AG10803 (cell line): ENCODE results near the gene BUD23.

ENCODE experiments used
- DNase-seq: peaks from one replicate; pipeline ENCODE4 v3.0.0; 2010; ENCODE audit warnings: low read depth
- H3K4me3 ChIP-seq: 2 replicates; pipeline ENCODE4 v1.5.1; 2011; ENCODE audit warnings: mild to moderate bottlenecking, low read length, control low read depth
- CTCF ChIP-seq: conservative IDR thresholded peaks from 2 replicates; pipeline ENCODE4 v1.5.1; 2011; ENCODE audit warnings: mild to moderate bottlenecking, low read length, control low read depth, inconsistent platforms

The BUD23 gene

GRCh38 chr7:73702665-73703064 lies 19.3 kb downstream of the BUD23 start:
- H3K4me3 ChIP-seq, result no peak overlapping the region
- TF ChIP-seq CTCF, result no peak
- DNase-seq, result no peak

GRCh38 chr7:73703225-73703624 lies 19.8 kb downstream of the BUD23 start:
- DNase-seq, result no peak
- no peak overlapping the region for H3K4me3 ChIP-seq
- TF ChIP-seq CTCF, result no peak

- no peak for DNase-seq
- H3K4me3 ChIP-seq, result no peak overlapping the region
- no peak for TF ChIP-seq CTCF
These were observed 20.6 kb downstream of the BUD23 start for GRCh38 chr7:73703757-73704639.

GRCh38 chr7:73704640-73705550 lies 21.5 kb downstream of the BUD23 start:
- no peak for DNase-seq
- no peak overlapping the region for H3K4me3 ChIP-seq
- TF ChIP-seq CTCF, result no peak

GRCh38 chr7:73705551-73705920 lies 22.1 kb downstream of the BUD23 start:
- no peak overlapping the region for H3K4me3 ChIP-seq
- no peak for TF ChIP-seq CTCF
- DNase-seq, result no peak

GRCh38 chr7:73706126-73707044 lies 23.0 kb downstream of the BUD23 start:
- TF ChIP-seq CTCF, result no peak
- no peak overlapping the region for H3K4me3 ChIP-seq
- no peak for DNase-seq
